Measurements from ENCODE around the gene MAD1L1.
"Not testable (repeated sequence)": the region's sequence is repeated elsewhere in the genome, so short reads cannot be mapped to it uniquely, and the experiment has no call there.

Gene MAD1L1

GRCh38 chr7:2059964-2060700 is 172.6 kb downstream of the MAD1L1 start:
- no peak for ATAC-seq
- TF ChIP-seq TCF4 (CRISPR knock-in tag; IDR thresholded peaks at IDR 0.05; ENCODE audit: borderline replicate concordance) (no peak), CSRNP3 (CRISPR knock-in tag; IDR thresholded peaks at IDR 0.05) (no peak), ZFP3 (CRISPR knock-in tag; IDR thresholded peaks at IDR 0.05) (no peak), PPARA (CRISPR knock-in tag; IDR thresholded peaks at IDR 0.05; ENCODE audit: borderline replicate concordance) (no peak), GLIS3 (CRISPR knock-in tag; IDR thresholded peaks at IDR 0.05) (no peak), SNAI2 (CRISPR knock-in tag; IDR thresholded peaks at IDR 0.05) (no peak)

- ATAC-seq: not testable (repeated sequence)
Measured at GRCh38 chr7:2058246-2058645, 174.5 kb downstream of the MAD1L1 start.

- no peak for TF ChIP-seq TSHZ2 (CRISPR knock-in tag; IDR thresholded peaks at IDR 0.05)
- no peak for TF ChIP-seq CSDC2 (CRISPR knock-in tag; IDR thresholded peaks at IDR 0.05)
- TF ChIP-seq ZFP3 (CRISPR knock-in tag; IDR thresholded peaks at IDR 0.05): no peak
- ATAC-seq: no peak
Measured at GRCh38 chr7:2055956-2056355, 176.8 kb downstream of the MAD1L1 start.

GRCh38 chr7:2054927-2055326 is 177.8 kb downstream of the MAD1L1 start:
- no peak for TF ChIP-seq PPARA (CRISPR knock-in tag; IDR thresholded peaks at IDR 0.05; ENCODE audit: borderline replicate concordance)
- no peak for TF ChIP-seq ZFP30 (CRISPR knock-in tag; IDR thresholded peaks at IDR 0.05)
- TF ChIP-seq ZNF70 (CRISPR knock-in tag; IDR thresholded peaks at IDR 0.05): no peak
- TF ChIP-seq TCF4 (CRISPR knock-in tag; IDR thresholded peaks at IDR 0.05; ENCODE audit: borderline replicate concordance): no peak
- no peak for TF ChIP-seq OSR1 (CRISPR knock-in tag; IDR thresholded peaks at IDR 0.05)
- no peak for ATAC-seq

GRCh38 chr7:2053395-2053794 is 179.3 kb downstream of the MAD1L1 start:
- no peak for ATAC-seq
- TF ChIP-seq RARB (CRISPR knock-in tag; IDR thresholded peaks at IDR 0.05): no peak
- TF ChIP-seq TCF4 (CRISPR knock-in tag; IDR thresholded peaks at IDR 0.05; ENCODE audit: borderline replicate concordance): no peak
- no peak for TF ChIP-seq ARNTL (CRISPR knock-in tag; IDR thresholded peaks at IDR 0.05; ENCODE audit: borderline replicate concordance, low read depth)
- TF ChIP-seq ZFP3 (CRISPR knock-in tag; IDR thresholded peaks at IDR 0.05): no peak
- TF ChIP-seq ZFP30 (CRISPR knock-in tag; IDR thresholded peaks at IDR 0.05): no peak
- TF ChIP-seq CSRNP3 (CRISPR knock-in tag; IDR thresholded peaks at IDR 0.05): no peak
- TF ChIP-seq ZC3H10 (CRISPR knock-in tag; IDR thresholded peaks at IDR 0.05): no peak

GRCh38 chr7:2052657-2053048 is 180.1 kb downstream of the MAD1L1 start:
- ATAC-seq: no peak
- no peak for TF ChIP-seq ZNF8 (CRISPR knock-in tag; IDR thresholded peaks at IDR 0.05)
- TF ChIP-seq ZC3H10 (CRISPR knock-in tag; IDR thresholded peaks at IDR 0.05): no peak
- no peak for TF ChIP-seq GLIS3 (CRISPR knock-in tag; IDR thresholded peaks at IDR 0.05)
- no peak for TF ChIP-seq ISL1 (CRISPR knock-in tag; IDR thresholded peaks at IDR 0.05)
- no peak for TF ChIP-seq ZNF70 (CRISPR knock-in tag; IDR thresholded peaks at IDR 0.05)
- TF ChIP-seq ZNF565 (CRISPR knock-in tag; conservative IDR thresholded peaks at IDR 0.05; ENCODE audit: low read depth): no peak
- no peak for TF ChIP-seq OSR1 (CRISPR knock-in tag; IDR thresholded peaks at IDR 0.05)
- no peak for TF ChIP-seq TOX (CRISPR knock-in tag; IDR thresholded peaks at IDR 0.05; ENCODE audit: borderline replicate concordance)
- TF ChIP-seq TSHZ2 (CRISPR knock-in tag; IDR thresholded peaks at IDR 0.05): no peak
- TF ChIP-seq ARNTL (CRISPR knock-in tag; IDR thresholded peaks at IDR 0.05; ENCODE audit: borderline replicate concordance, low read depth): no peak
- TF ChIP-seq ZFP30 (CRISPR knock-in tag; IDR thresholded peaks at IDR 0.05): no peak

Measured in SK-N-SH treated with all-trans-retinoic acid at 6 μM for 48 hours (cell line).